ENCODE measurements around the gene OR4D2.
"Not testable (repeated sequence)": the region's sequence is repeated elsewhere in the genome, so short reads cannot be mapped to it uniquely, and the experiment has no call there.

The OR4D2 gene

GRCh38 chr17:58166682-58167081 lies at the start of gene OR4D2:
OR4D2 (plus strand) TSS chr17:58166982; CDS start chr17:58169656, 2,674 bp downstream.
- no peak for FAIRE-seq

GRCh38 chr17:58117382-58117781 lies 49.4 kb upstream of the OR4D2 start:
- no peak for FAIRE-seq

- no peak for FAIRE-seq
Observed at GRCh38 chr17:58119491-58119890, 47.3 kb upstream of the OR4D2 start.

DNA sequence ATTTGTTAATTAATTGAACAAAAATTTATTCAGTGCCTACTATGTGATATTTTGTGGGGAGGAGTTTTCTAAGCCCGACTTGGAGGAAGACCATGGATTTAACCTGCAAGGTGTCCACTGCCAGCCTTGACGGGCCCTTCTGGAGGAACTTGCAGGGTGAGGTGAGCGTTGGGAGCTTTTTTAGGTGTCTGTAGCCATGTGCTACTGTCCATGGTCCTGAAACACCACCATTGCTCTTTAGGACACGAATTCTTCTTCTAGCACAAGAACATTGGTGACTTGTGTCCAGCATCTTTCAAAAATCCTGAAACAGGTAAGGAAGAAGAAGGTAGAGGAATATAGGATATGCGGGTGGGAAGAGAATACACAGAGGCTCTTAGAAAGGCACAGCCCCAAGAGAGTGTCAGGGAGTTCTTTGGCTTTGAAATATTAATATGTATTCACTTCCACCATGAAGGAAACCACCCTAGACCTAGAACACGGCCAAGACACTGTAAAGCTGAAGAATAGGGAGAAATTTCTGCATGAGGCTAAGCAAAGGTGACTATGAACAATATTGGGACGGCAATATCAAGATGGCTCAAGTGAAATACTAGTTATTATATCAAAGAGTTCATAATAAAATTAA lies 46.5 kb upstream of the OR4D2 start:
- FAIRE-seq = no peak

DNA sequence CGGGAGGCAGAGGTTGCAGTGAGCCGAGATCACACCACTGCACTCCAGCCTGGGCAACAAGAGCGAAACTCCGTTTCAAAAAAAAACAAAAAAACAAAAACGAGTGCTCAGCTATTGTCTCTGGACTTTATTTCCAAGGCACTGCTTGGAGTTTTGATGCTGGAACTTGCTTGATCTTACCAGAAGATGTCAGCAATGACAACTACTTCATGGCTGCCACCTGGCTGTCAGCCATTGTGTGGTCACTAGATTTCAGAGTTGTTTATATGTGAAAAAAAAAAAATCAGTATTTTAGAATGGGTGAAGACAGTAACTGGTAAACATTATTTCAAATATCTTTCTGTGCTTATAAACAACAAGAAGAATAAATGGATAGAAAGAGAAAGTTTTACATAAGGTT lies 44.9 kb upstream of the OR4D2 start:
- peak; percentile 36 for FAIRE-seq

DNA sequence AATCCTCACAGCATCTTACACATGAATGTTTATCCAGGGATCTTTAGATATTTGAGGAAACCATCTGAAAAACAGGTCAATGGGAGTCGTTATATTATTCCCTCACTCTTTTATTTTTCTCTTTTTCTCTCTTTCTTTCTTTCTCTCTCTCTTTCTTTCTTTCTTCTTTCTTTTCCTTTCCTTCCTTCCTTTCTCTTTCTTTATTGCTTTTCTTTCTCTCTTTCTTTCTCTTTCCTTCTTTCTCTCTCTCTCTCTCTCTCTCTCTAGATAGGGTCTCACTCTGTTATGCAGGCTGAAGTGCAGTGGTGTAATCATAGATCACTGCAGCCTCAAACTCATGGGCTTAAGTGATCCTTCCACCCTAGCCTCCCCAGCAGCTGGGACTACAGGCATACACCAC lies 38.9 kb upstream of the OR4D2 start:
- FAIRE-seq = no peak

- FAIRE-seq = not testable (repeated sequence)
Observed at GRCh38 chr17:58132697-58133096, 34.1 kb upstream of the OR4D2 start.

- no peak for FAIRE-seq
Observed at GRCh38 chr17:58136669-58137279, 30.0 kb upstream of the OR4D2 start.

GRCh38 chr17:58141505-58141904 lies 25.3 kb upstream of the OR4D2 start:
- no peak for FAIRE-seq

DNA sequence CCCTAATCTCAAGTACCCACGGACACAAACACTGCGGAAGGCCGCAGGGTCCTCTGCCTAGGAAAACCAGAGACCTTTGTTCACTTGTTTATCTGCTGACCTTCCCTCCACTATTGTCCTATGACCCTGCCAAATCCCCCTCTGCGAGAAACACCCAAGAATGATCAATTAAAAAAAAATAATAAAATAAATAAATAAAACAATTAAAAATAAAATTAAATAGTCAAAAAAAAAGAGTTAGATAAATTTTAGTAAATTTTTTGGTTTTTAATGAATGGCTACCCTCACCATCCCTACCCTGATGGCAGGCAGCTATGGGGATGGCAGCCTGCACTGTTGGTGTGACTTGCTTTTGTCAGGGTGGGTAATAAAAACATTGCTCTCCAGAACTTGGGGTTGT lies 23.4 kb upstream of the OR4D2 start:
- not testable (repeated sequence) for FAIRE-seq

DNA sequence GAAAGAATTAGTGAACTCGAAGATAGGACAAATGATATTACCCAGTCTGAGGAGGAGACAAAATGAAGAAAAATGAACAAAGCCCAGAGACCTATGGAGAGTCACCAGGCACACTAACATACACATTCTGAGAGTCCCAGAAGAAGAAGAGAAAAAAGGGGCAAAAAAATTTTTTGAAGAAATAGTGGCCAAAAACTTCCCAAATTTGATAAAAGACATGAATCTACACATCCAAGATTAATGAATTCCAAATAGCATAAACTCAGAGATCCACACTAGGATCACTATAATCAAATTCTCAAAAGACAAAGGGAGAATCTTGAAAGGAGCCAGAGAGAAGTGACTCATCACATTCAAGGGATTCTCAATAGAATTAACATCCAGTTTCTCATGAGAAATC lies 22.0 kb upstream of the OR4D2 start:
- FAIRE-seq = no peak

- FAIRE-seq = no peak
Observed at GRCh38 chr17:58147930-58148434, 18.8 kb upstream of the OR4D2 start, which contains the start of gene OR4D1. OR4D1 (plus strand) TSS chr17:58148384; CDS start chr17:58155154, 6,770 bp downstream.

DNA sequence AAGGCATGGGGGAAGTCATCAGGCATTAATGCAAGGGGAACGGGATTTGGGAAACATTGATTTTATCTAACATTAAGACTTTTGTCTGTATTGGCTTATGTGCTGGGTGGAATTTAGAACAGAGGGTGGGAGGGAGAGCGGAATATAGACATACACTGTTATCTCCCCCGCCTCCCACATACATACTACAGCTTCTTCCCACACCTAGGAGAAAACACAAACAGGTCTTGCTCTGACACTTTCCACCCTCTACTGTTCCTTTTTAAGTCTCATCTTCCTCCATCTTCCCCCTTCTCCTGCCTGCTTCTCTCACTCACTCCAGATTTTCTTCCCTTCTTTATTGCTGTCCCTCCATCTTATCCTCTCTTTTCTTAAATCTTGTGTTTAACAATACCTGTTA lies 18.2 kb upstream of the OR4D2 start:
- no peak for FAIRE-seq

- no peak for FAIRE-seq
Observed at GRCh38 chr17:58150394-58150793, 16.4 kb upstream of the OR4D2 start.

- FAIRE-seq = no peak
Observed at GRCh38 chr17:58153046-58153445, 13.7 kb upstream of the OR4D2 start.

DNA sequence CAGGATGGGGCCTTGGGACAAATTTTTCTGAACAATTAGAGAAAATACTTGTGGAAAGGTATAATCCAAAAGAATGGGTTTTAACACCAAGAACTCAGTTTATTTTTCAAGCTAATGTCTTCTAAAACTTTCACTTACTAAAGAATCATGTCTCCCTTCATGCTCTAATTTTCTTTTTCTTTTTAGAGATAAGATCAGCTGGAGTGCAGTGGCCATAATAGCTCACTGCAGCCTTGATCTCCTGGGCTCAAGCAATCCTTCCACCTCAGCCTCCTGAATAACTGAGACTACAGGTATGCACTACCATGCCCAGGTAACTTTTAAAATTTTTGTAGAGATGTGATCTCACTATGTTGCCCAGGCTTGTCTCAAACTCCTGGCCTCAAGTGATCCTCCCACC lies 13.1 kb upstream of the OR4D2 start:
- FAIRE-seq = no peak

DNA sequence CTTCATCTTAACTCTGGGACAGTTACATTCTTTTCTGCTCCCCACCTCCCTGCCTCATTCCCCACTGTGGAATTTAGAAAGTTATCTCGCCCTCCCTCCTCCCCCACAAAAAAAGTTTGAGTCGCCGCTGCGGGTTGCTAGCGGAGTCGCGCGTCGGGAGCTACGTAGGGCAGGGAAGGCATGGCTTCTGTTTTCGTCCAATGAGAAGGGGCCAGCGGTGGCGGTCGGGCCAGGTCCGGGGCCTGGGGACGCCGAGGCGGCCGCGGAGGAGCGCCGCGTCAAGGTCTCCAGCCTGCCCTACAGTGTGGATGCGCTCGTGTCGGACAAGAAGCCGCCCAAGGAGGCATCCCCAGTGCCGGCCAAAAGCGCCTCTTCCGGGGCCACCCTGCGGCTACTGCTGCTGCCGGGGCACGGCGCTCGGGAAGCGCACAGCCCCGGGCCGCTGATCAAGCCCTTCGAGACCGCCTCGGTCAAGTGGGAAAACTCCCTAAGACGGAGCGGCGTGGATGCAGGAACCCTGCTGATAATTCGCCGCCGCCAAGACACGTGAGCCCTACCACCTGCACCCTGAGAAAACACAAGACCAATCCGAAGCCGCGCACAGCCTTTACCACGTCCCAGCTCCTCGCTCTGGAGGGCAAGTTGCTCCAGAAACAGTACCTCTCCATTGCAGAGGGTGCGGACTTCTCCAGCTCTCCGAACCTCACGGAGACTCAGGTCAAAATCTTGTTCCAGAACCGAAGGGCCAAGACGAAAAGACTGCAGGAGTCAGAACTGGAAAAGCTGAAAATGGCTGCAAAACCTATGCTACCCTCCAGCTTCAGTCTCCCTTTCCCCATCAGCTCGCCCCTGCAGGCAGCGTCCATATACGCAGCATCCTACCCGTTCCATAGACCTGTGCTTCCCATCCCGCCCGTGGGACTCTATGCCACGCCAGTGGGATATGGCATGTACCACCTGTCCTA lies 9.7 kb upstream of the OR4D2 start:
- FAIRE-seq = no peak

DNA sequence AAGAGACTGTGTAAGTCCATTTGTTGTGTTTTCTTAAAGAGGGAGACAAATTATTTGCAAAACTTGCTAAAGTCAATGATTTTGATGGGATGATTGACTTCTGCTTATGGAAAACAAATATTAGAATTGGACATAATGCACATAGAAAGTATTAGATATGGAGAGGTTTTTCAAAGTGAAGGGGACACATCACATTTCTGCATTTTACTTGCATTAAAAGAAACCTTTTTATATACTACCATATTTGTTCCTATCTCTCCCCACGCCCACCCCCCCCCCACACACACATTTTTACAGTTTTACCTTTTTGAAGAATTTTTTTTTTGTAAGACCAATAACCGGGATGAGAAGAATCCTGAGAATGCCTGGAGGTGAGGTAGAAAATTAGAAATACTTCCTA lies 8.6 kb upstream of the OR4D2 start:
- no peak for FAIRE-seq

- FAIRE-seq = no peak
Observed at GRCh38 chr17:58161566-58161965, 5.2 kb upstream of the OR4D2 start.

- no peak for FAIRE-seq
Observed at GRCh38 chr17:58165981-58166380, 801 bp upstream of the OR4D2 start.

DNA sequence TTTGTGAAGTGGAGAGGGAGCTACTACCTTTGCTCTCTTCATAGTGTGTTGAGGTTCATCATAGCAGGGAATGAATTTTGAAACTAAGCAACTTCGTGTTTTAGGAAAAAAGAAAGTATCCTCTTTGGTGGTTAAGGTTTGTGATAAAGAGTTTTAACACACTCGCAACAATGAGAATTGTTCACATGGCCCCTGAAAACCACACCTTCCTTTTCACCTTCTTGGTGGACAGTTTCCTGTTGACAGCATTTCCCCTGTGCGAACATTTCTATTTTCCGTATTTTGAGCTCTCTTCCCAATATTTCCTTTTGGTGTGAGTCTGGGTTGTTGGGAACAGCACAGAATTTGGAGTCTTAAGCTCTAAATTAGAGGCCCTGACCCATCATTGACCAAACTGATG lies 3.8 kb downstream of the OR4D2 start:
- no peak for FAIRE-seq

DNA sequence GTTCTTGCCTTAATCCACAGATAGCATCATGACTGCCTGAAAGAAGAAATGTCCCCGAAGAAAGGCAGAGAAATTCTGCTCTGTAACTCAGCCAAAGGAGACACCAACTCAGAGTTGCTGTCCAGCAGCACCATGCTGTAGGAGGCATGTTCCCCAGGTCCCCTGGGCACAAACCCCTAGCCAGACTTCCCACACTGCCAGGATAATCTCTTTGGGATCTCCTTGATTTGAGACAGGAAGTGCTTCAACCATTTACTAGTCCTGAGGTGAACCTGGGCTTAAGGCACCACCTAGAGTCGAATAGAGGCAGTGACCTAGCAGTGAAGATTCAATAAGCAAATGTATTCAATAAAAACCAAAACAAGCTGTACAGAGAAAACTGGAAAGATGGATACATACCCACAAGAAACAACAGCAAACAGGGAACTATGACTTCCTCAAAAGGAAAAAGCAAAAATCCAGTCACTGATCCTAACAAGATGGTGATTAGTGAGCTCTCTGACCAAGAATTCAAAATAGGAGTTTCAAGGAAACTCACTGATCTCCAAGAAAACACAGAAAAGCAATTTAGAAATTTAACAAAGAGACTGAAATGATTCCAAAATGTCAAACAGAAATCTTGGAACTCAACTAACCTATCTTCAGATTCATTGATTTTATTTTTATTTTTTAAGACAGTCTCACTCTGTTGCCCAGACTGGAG lies 5.7 kb downstream of the OR4D2 start:
- FAIRE-seq = no peak

DNA sequence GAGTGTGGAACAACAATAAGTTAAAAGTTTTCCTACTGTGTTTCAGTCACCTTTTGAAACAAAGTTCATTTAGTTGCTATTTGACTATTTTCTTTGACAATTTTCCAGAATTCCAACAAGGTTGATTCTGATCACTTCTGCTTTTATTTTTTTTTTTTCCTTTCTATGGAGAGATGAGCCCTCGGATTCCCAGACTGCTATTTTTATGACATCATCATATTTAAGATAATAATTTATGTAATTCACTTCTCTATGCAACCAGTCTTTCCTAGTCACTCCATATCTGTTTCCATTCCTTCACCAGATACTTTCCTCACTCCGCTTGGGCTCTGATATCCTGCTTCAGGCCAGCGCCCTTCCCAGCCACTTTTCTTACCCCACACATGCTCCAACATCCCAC lies 8.1 kb downstream of the OR4D2 start:
- FAIRE-seq = no peak

Measured in islet of Langerhans (tissue), 1 donor.